ENCODE results near the gene KLHL21.

Gene KLHL21

GRCh38 chr1:6631058-6631457 lies 28.4 kb upstream of the KLHL21 start:
- H3K4me3 ChIP-seq (ENCODE audit: control insufficient read depth, low read depth, low read length), result no peak overlapping the region
- no peak for TF ChIP-seq CTCF (conservative IDR thresholded peaks at IDR 0.05; ENCODE audit: control insufficient read depth, insufficient read depth, low read depth, low read length)
- DNase-seq (ENCODE audit: low read depth), result no peak

GRCh38 chr1:6630027-6630426 lies 27.4 kb upstream of the KLHL21 start:
- TF ChIP-seq CTCF (conservative IDR thresholded peaks at IDR 0.05; ENCODE audit: control insufficient read depth, insufficient read depth, low read depth, low read length), result no peak
- no peak for DNase-seq (ENCODE audit: low read depth)
- no peak overlapping the region for H3K4me3 ChIP-seq (ENCODE audit: control insufficient read depth, low read depth, low read length)

- no peak for DNase-seq (ENCODE audit: low read depth)
- no peak overlapping the region for H3K4me3 ChIP-seq (ENCODE audit: control insufficient read depth, low read depth, low read length)
- no peak for TF ChIP-seq CTCF (conservative IDR thresholded peaks at IDR 0.05; ENCODE audit: control insufficient read depth, insufficient read depth, low read depth, low read length)
These were observed 26.4 kb upstream of the KLHL21 start for GRCh38 chr1:6628971-6629479.

- no peak for TF ChIP-seq CTCF (conservative IDR thresholded peaks at IDR 0.05; ENCODE audit: control insufficient read depth, insufficient read depth, low read depth, low read length)
- no peak overlapping the region for H3K4me3 ChIP-seq (ENCODE audit: control insufficient read depth, low read depth, low read length)
- DNase-seq (ENCODE audit: low read depth), result no peak
These were observed 25.3 kb upstream of the KLHL21 start for GRCh38 chr1:6627841-6628545.

GRCh38 chr1:6627031-6627430 lies 24.4 kb upstream of the KLHL21 start:
- no peak overlapping the region for H3K4me3 ChIP-seq (ENCODE audit: control insufficient read depth, low read depth, low read length)
- no peak for TF ChIP-seq CTCF (conservative IDR thresholded peaks at IDR 0.05; ENCODE audit: control insufficient read depth, insufficient read depth, low read depth, low read length)
- no peak for DNase-seq (ENCODE audit: low read depth)

GRCh38 chr1:6625584-6626149 lies 23.0 kb upstream of the KLHL21 start:
- H3K4me3 ChIP-seq (ENCODE audit: control insufficient read depth, low read depth, low read length), result peak overlapping the region; percentile 71
- peak; percentile 76 for DNase-seq (ENCODE audit: low read depth)
- no peak for TF ChIP-seq CTCF (conservative IDR thresholded peaks at IDR 0.05; ENCODE audit: control insufficient read depth, insufficient read depth, low read depth, low read length)

Measured in fibroblast of mammary gland (primary cell).